GM18505 (cell line): ENCODE results near the gene RREB1.
A peak's percentile ranks its signal among the peaks of the same experiment; 100 is the strongest.

ENCODE experiments used
- ATAC-seq: cut with Tn5 transposase; IDR thresholded peaks from one replicate; pipeline ENCODE4 v1.9.1; 2021; ENCODE audit not compliant: unreplicated experiment
- POLR2A ChIP-seq: IDR thresholded peaks from 4 replicates; pipeline ENCODE4 v1.6.1; 2011; ENCODE audit warnings: borderline replicate concordance; ENCODE audit not compliant: insufficient read depth, insufficient read length; ENCODE audit errors: extremely low read depth

The RREB1 gene

DNA sequence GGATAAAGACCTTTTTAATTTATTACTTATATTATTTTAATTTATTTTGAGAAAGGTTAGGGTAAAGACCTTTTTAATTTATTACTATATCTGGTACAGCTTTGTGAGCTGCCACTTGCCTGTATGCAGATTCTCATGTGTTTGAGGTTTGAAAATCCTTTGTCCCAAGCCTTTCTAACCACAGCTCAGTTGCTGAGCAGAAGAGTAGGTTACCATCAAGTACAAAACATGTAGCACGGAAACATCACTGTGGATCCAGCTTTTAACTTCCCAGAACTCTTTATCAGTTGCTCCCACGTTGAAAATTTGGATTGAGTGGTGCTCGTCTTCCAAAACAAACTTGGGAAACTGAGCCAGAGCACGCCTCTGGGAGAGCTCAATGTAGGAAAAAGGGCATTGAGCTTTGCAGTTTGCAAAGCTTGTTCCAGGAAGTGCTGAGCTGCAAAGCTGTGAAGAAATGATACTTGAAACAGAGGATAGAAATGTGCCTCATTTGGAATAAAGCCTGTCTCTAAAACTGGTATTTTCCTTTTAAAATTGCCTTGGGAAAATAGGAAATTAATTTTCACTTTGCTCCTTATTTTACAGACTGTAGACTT lies 89.0 kb downstream of the RREB1 start:
- no peak for TF ChIP-seq POLR2A

DNA sequence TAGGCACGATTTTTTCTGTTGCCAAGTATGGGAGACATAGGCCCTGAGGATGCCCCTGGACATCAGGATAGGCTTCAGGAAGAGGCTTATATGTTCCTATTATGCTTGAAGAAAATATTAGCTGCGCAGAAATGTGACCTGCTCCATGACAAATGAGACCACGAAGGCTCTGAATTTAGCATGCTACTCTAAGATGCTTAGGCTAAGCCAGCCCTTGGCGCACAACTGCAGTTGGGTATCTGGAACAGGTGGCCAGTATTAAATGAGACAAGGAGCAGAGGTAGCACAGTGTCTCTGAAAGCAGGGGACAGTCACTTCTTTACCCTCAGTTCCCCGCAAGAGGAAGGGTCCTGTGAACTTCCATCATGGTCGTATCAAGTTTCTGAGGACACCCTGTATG lies 90.0 kb downstream of the RREB1 start:
- no peak for ATAC-seq

More for the DNA sequence above, 89.0 kb downstream of the RREB1 start:
- no peak for ATAC-seq

DNA sequence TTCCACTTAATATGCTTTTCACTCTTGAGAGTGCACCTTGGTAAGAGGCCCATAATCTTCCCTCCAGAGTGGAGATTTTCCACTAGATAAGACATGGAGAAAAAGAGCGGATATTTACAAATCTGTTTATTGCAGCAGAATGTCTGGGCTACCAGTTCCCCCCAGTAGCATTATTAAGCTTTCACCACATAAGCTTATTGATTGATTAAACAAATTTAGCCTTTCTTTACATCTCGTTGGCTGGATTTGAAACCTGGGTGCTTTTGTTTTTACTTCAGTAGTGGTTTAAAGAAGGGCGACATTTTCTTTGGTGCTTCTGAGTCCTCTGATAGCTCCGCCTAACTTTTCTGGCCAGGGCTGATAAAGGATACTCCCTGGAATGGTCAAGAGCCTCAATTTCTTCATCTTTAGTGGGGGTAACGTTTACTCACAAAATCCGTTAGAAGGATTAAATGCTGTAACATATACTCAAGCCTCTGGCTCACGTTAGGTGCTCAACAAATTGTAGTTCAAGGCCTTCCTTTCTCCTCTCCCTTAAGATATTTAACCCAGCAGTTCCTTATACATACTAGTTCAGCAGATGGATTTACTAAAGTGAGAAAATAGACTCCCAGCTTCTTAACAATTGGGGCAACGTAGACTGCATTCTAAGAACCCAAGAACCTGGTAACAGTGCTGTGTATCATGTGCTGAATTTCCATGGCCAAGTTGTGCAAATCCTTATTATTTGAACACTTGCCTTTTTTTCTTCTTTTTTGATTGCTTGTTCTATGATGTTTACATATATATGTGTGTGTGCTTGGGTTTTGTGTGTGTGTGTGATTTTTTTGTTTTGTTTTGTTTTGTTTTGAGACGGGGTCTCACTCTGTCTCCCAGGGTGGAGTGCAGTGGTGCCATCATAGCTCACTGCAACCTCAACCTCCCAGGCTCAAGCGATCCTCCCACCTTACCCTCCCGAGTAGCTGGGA lies 91.4 kb downstream of the RREB1 start:
- ATAC-seq = no peak
- no peak for TF ChIP-seq POLR2A

More for the DNA sequence above, 90.0 kb downstream of the RREB1 start:
- TF ChIP-seq POLR2A = no peak

DNA sequence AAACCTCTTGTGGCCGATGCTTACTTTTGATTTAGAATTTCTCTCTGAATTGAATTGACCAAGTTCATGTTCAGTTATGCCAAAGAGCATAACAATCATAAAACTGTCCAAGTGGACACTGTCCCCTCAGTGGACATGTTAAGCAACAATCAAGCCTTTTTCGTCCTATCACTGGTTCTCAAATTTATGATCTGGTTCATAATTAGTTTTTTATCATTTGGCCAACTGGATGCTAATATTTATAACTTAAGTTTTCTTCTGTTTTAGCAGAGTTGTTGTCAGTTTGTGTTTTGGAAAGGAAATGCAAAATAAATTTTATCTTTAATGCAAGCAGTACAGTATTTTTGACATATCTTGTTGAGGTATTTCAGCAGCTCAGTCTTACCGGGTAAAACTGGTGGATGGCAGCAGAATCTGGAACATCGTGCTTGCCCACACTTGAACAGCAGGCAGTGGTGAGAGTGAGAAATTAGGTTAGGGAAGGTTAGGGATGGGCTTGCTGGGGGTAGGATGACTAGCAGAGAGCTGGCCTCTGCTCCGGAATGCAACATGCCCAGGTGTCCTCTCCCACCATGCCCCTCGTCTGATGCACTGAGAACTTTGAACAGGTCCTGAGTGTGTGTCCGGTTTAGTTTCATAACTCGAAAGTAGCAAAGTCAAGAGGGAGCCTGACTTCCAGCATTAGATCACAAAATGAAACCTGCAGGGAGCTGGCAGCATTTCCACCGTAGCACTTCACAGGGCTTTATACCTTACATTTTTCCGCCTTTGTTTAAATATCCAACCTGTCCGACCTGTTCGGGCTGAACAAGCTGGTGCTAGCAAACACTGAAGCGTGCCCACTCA lies 93.1 kb downstream of the RREB1 start:
- no peak for ATAC-seq

DNA sequence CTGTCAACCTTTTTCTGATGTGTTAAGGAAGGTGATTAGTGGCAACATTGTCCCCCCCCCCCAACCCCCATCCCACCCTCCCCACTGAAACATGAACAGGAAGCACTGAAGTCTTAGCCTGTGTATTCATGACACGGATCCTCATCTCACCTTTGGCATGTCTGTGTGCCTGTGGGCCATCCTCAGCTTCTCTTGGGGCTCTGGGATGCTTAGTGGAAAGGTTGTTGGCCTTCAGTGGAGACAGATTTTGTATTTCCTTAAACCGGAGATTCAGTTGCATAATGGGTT lies 93.6 kb downstream of the RREB1 start:
- ATAC-seq = no peak
- no peak for TF ChIP-seq POLR2A

More for the DNA sequence above, 93.1 kb downstream of the RREB1 start:
- no peak for TF ChIP-seq POLR2A

DNA sequence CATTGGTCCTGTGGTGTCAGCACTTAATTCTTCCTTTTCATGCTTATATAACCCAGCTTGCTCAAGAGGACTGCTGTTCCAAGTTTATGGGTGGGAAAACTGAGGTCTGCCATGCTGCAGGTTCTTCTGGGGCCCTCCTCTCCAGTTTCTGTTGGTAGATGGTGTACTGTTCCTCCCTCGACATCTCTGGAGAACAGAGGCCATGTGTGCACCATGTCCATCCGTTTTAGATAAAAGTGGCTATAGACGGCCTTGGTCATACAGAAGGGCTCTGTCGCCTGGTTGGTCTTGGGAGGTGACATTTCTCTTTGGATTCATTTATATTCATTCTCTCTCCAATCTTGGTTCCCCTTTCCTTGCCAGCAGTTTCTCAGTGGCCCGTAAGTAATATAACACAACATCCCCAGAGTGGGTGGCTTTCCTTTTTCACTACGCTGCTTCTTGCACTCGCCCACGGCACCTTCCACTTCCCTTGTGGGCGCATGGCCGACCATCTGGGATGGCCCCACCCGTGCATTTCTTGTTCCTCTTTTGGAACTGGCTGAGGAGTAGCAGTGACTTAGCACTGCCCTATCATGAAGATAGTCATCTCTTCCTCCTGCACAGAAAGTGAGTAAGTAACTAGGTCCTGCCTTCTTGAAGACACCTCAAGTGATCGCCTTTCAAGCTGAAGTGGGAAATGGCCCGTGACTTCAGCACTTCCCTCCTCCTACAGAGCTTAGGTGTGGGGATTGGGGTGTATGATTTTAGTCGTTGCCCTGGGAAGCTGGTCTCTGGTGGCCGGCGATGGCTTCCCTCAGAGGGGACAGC lies 94.2 kb downstream of the RREB1 start:
- peak; percentile 26 for TF ChIP-seq POLR2A
- peak; percentile 89 for ATAC-seq

DNA sequence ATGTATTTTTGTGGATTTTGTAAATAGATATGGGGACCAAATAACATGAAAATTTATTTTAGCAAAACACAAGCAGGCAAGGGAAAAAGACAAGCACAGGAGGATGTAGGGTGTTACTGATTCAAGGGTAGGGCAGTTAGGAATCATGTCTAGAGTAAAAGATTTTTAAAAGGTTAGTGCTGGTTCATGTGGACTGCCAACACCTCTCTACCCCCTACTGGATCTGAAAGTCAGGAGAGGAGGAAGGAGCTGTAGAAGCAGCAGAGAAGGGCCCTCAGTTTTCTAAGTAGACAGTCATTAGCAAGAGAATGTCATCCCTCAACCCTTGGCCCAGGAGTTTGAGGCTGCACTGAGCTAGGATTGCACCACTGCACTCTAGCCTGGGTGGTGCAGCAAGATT lies 95.2 kb downstream of the RREB1 start:
- TF ChIP-seq POLR2A = no peak
- no peak for ATAC-seq

DNA sequence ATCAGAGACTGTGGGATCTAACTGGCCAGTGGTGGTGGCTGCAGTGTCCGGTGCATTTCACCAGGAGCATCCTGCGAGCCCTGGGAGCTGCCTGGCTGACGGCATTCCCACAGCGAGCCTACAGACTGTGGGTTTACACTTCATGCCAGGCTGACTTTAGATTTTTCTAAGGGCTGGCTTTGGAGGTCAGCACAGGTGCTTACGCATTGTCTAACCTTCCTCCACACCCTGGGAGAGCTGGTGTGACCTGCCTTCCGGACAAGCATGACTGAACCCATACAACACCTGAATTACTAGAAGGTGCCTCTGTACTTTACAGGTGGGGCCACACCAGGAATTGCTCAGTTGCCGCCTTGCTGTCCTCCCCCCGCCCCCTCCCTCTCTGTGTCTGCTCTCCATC lies 96.2 kb downstream of the RREB1 start:
- TF ChIP-seq POLR2A = no peak
- ATAC-seq = no peak

DNA sequence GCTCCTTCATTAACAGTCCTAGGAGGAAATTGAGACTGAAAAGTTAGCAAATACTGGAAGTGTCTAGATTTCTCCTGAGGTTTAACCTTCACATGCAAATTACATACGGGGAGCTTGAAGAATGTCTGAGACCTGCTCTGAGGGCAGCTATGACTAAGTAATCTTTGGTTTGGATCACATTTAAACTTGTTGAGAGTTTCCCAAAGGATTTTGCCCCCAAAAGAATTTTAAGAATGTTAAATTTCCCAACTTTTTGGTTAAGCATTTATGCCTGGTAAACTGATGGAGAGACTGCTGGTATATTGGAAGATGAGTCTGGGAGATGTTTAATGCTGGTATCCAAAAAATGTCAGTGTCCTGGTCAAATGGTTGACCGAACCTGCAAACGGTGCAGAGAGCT lies 97.0 kb downstream of the RREB1 start:
- ATAC-seq = no peak
- TF ChIP-seq POLR2A = no peak

DNA sequence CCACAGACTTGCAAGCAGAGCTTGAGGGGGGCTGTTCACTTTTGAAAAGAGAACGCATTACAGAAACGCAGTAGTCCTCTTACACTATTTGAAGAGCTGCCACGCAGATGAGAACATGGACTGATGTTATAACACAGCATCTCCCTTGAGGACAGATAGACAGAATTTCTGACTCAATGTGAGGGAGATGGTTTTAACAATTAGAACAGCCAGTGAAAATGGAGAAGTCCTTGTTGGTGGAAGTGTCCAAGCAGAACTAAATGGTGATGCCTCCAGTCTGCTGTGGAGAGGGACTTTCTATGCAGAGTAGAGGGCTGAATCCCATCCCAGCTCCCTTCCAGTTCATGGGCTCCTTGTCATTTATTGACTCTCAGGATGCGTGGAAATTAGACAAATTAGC lies 100.0 kb downstream of the RREB1 start:
- ATAC-seq = no peak
- no peak for TF ChIP-seq POLR2A

DNA sequence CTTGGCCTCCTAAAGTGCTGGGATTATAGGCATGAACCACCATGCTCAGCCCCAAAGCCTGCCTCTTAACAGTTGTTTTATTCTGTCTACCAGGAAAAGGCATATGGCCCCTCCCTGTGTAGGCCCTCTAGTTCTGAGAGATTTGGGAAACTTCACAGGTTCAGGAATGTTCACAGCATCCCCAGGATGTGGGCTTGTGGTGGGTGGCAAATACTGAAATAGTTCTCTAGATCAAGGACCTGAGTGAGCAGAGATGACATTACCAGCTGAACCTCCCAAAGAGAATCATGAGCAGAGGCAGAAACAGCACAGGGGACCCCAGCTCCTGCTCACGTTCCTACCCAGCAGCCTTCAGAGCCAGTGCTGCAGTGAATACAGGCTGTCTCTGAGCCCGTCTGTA lies 105.7 kb downstream of the RREB1 start:
- ATAC-seq = no peak
- no peak for TF ChIP-seq POLR2A

DNA sequence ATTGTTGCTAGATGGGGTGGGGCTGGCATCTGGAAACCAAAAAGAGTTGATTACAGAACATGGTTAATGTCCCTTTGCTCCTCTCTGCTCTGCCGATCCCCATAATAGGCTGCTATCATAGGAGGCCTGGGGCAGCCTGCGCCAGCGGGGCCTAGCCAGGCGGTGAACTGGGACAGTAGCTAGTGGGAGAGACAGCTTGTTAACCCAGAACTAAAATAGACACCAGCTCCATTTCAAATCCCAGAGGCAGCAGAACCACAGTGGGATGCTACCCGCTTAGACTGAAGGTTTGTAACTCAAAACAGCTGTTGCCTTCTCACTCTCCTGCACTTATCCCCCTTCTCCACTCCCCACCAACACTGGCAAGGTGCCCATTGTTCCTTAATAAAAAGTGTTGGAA lies 106.7 kb downstream of the RREB1 start:
- no peak for ATAC-seq
- TF ChIP-seq POLR2A = no peak

DNA sequence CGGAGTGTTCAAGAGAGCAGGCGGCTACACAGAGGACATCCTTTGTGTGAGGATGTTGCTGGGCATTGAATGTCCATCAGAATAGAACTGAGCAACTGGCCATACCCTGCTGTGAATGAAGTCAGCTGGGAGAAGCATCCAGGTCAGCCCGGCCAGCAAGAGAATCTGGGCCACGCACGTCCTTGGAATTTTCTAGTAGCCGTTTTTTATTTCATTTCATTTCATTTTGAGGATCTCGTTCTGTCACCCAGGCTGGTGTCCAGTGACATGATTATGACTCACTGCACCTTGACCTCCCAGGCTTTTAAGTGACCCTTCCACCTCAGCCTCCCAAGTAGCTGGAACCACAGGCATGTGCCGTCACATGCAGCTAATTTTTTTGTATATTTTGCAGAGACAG lies 107.4 kb downstream of the RREB1 start:
- ATAC-seq = no peak
- no peak for TF ChIP-seq POLR2A
